ENCODE measurements around the gene MGAM2.
"Not testable (repeated sequence)": the region's sequence is repeated elsewhere in the genome, so short reads cannot be mapped to it uniquely, and the experiment has no call there.

- not testable (repeated sequence) for TF ChIP-seq POLR2A, CTCF, EP300 (IDR thresholded peaks at IDR 0.05)
These were observed 9.7 kb upstream of the MGAM2 start for GRCh38 chr7:142101794-142102193.

Measured in ovary (tissue), 3 donors.